ENCODE measurements around the gene MINDY2.

DNA sequence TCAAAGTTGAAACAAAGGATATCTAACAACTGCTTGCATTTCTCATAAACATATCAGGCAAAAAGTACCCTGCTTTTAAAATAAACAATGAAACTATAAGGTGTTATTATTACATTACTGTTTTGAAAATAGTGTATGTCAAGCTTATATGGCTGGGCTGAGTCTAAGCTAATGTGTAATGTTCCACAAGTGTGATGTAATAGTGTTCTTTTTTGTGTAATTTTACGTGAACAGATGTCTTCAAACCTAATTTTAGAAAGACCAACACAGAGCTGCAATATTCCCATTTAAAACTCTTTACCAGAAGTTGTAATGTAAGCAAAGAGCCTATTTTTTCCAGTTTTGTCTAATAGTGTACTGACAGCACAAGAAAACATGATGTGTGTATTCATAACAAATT is 34.0 kb downstream of the MINDY2 start:
- no peak for TF ChIP-seq GABPA (IDR thresholded peaks at IDR 0.05 in 1 of 2, conservative IDR thresholded peaks at IDR 0.05 in 1 of 2)
- TF ChIP-seq, protein P1, sequence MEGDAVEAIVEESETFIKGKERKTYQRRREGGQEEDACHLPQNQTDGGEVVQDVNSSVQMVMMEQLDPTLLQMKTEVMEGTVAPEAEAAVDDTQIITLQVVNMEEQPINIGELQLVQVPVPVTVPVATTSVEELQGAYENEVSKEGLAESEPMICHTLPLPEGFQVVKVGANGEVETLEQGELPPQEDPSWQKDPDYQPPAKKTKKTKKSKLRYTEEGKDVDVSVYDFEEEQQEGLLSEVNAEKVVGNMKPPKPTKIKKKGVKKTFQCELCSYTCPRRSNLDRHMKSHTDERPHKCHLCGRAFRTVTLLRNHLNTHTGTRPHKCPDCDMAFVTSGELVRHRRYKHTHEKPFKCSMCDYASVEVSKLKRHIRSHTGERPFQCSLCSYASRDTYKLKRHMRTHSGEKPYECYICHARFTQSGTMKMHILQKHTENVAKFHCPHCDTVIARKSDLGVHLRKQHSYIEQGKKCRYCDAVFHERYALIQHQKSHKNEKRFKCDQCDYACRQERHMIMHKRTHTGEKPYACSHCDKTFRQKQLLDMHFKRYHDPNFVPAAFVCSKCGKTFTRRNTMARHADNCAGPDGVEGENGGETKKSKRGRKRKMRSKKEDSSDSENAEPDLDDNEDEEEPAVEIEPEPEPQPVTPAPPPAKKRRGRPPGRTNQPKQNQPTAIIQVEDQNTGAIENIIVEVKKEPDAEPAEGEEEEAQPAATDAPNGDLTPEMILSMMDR (IDR thresholded peaks at IDR 0.05; ENCODE audit: low read depth, low read length, missing input control): no peak
- no peak for TF ChIP-seq YY1 (IDR thresholded peaks at IDR 0.05)
- no peak for TF ChIP-seq RAD21 (IDR thresholded peaks at IDR 0.05)
- TF ChIP-seq, protein P2, sequence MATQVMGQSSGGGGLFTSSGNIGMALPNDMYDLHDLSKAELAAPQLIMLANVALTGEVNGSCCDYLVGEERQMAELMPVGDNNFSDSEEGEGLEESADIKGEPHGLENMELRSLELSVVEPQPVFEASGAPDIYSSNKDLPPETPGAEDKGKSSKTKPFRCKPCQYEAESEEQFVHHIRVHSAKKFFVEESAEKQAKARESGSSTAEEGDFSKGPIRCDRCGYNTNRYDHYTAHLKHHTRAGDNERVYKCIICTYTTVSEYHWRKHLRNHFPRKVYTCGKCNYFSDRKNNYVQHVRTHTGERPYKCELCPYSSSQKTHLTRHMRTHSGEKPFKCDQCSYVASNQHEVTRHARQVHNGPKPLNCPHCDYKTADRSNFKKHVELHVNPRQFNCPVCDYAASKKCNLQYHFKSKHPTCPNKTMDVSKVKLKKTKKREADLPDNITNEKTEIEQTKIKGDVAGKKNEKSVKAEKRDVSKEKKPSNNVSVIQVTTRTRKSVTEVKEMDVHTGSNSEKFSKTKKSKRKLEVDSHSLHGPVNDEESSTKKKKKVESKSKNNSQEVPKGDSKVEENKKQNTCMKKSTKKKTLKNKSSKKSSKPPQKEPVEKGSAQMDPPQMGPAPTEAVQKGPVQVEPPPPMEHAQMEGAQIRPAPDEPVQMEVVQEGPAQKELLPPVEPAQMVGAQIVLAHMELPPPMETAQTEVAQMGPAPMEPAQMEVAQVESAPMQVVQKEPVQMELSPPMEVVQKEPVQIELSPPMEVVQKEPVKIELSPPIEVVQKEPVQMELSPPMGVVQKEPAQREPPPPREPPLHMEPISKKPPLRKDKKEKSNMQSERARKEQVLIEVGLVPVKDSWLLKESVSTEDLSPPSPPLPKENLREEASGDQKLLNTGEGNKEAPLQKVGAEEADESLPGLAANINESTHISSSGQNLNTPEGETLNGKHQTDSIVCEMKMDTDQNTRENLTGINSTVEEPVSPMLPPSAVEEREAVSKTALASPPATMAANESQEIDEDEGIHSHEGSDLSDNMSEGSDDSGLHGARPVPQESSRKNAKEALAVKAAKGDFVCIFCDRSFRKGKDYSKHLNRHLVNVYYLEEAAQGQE (IDR thresholded peaks at IDR 0.05): no peak

Data from liver (tissue), 3 donors.